ENCODE measurements around the gene SLC5A2.
"Not testable (repeated sequence)": the region's sequence is repeated elsewhere in the genome, so short reads cannot be mapped to it uniquely, and the experiment has no call there.

- TF ChIP-seq CTCF, POLR2A (IDR thresholded peaks at IDR 0.05): not testable (repeated sequence)
Observed at GRCh38 chr16:31523768-31524167, 40.8 kb downstream of the SLC5A2 start.

Measured in thyroid gland (tissue), 4 donors.